GM18526 (cell line): Measurements from ENCODE around the gene FTSJ3.
A peak's percentile ranks its signal among the peaks of the same experiment; 100 is the strongest.

ENCODE experiments used
- POLR2A ChIP-seq: IDR thresholded peaks from 3 replicates; pipeline ENCODE4 v1.6.1; 2011; ENCODE audit not compliant: insufficient read length; ENCODE audit errors: extremely low read depth

FTSJ3 gene

GRCh38 chr17:63830904-63831491 is 3.5 kb upstream of the FTSJ3 start:
- TF ChIP-seq POLR2A: no peak

- no peak for TF ChIP-seq POLR2A
Measured at GRCh38 chr17:63830278-63830677, 2.8 kb upstream of the FTSJ3 start.

GRCh38 chr17:63828936-63829335 is 1.5 kb upstream of the FTSJ3 start:
- TF ChIP-seq POLR2A: no peak

GRCh38 chr17:63827801-63828221 is 348 bp upstream of the FTSJ3 start:
- no peak for TF ChIP-seq POLR2A

GRCh38 chr17:63826468-63827001 is 928 bp downstream of the FTSJ3 start:
- no peak for TF ChIP-seq POLR2A

- TF ChIP-seq POLR2A: no peak
Measured at GRCh38 chr17:63824362-63824761, 3.1 kb downstream of the FTSJ3 start.

- TF ChIP-seq POLR2A: no peak
Measured at GRCh38 chr17:63823659-63824331, 3.7 kb downstream of the FTSJ3 start.

GRCh38 chr17:63822537-63822936 is 4.9 kb downstream of the FTSJ3 start:
- no peak for TF ChIP-seq POLR2A

- no peak for TF ChIP-seq POLR2A
Measured at GRCh38 chr17:63821804-63822203, 5.7 kb downstream of the FTSJ3 start.

- no peak for TF ChIP-seq POLR2A
Measured at GRCh38 chr17:63820963-63821561, 6.4 kb downstream of the FTSJ3 start.

- no peak for TF ChIP-seq POLR2A
Measured at GRCh38 chr17:63819585-63820537, 7.6 kb downstream of the FTSJ3 start.

GRCh38 chr17:63819131-63819530 is 8.3 kb downstream of the FTSJ3 start:
- no peak for TF ChIP-seq POLR2A

- peak; percentile 11 for TF ChIP-seq POLR2A
Measured at GRCh38 chr17:63817736-63818385, 9.6 kb downstream of the FTSJ3 start.

GRCh38 chr17:63816669-63817068 is 10.8 kb downstream of the FTSJ3 start:
- no peak for TF ChIP-seq POLR2A

GRCh38 chr17:63816123-63816522 is 11.3 kb downstream of the FTSJ3 start:
- TF ChIP-seq POLR2A: no peak
